Measurements from ENCODE around the gene CACTIN.

CACTIN gene

DNA sequence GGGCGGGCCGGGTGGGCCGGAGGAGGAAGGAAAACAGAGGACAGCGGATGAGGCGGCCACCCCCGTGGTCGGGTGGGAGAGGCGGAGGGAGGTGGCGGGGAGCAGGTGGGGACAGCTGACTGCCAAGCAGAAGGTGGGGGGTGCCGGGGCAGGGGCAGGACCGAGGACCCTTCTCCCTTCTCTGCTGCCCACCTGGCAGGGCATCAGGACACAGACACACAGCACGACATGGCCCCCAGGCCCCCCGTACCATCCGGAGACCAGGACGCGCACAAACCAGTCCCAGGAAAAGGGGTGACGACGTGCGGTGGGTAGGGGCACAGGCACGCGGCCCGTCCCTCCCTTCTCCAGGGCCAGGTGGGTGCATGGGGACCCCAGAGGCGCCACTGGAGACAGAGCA, 11.0 kb upstream of the CACTIN start:
- H3K36me3 ChIP-seq (ENCODE audit: control insufficient read depth, insufficient read depth, low read length): no peaks in the 10 kb centered on the region
- H3K27me3 ChIP-seq (ENCODE audit: control insufficient read depth, insufficient read depth, low read length): no peaks in the 10 kb centered on the region

DNA sequence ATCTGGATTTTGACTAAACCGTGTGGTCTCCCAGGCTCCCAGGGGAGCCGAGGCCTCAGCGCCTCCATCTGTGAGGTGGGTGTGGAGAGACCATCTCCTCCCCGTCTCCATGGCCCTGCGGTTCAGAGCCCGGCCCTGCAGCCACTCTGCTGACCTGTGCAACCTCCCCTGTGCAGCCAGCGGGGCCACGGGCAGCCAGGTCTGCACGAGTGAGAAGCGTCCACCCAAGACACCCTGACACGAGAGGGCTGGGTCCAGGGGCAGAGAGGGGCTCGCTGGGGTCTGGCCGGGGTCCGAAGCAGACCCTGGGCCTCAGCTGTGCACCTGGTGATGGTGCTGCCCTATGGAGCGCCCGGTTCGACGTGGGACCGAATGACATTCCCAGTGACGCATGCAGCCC, 10.4 kb upstream of the CACTIN start:
- H3K79me2 ChIP-seq: no peaks in the 10 kb centered on the region
- H3K9me3 ChIP-seq (ENCODE audit: control insufficient read depth, low read length): no peaks in the 10 kb centered on the region
- H3K9ac ChIP-seq: no peak overlapping the region
- no peak overlapping the region for H2AFZ ChIP-seq
- H3K27me3 ChIP-seq (ENCODE audit: control insufficient read depth, insufficient read depth, low read length): no peaks in the 10 kb centered on the region
- H3K36me3 ChIP-seq (ENCODE audit: control insufficient read depth, insufficient read depth, low read length): no peaks in the 10 kb centered on the region
- H3K4me1 ChIP-seq: no peaks in the 10 kb centered on the region
- no peak overlapping the region for H3K4me3 ChIP-seq (ENCODE audit: low read depth, low read length)
- H3K4me2 ChIP-seq (ENCODE audit: low read length): no peak overlapping the region
- H3K27ac ChIP-seq: no peak overlapping the region
- TF ChIP-seq CTCF (IDR thresholded peaks at IDR 0.05): no peak

More for the DNA sequence above, 11.0 kb upstream of the CACTIN start:
- Histone ChIP-seq H3K27ac (no peak overlapping the region), H3K4me2 (ENCODE audit: low read length) (no peak overlapping the region), H3K9me3 (ENCODE audit: control insufficient read depth, low read length) (no peaks in the 10 kb centered on the region), H3K4me1 (no peaks in the 10 kb centered on the region), H3K9ac (no peak overlapping the region), H3K4me3 (ENCODE audit: low read depth, low read length) (no peak overlapping the region), H2AFZ (no peak overlapping the region), H3K79me2 (no peaks in the 10 kb centered on the region)
- TF ChIP-seq CTCF (IDR thresholded peaks at IDR 0.05): no peak

DNA sequence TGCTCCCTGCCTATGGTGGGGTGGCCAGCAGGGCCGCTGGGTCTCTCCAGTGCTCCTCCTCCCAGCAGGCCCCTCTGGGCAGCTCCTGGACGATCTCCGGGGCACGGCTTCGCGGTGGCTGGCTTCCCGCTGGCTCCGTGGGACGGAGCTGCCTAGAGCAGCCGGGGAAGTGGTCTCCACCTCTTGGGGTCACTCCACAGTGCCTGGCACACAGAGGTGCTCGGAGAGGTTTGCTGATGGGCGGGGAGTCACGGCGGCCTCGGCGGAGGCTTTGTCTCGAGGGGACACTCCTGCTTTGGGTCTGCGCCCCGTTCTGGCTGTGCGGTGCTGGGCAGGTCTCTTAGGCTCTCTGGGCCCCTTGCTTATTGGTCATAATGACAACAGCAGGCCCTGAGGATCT, 9.9 kb upstream of the CACTIN start:
- no peak for TF ChIP-seq CTCF (IDR thresholded peaks at IDR 0.05)
- H3K36me3 ChIP-seq (ENCODE audit: control insufficient read depth, insufficient read depth, low read length): no peaks in the 10 kb centered on the region
- no peaks in the 10 kb centered on the region for H3K27me3 ChIP-seq (ENCODE audit: control insufficient read depth, insufficient read depth, low read length)
- H3K4me3 ChIP-seq (ENCODE audit: low read depth, low read length): no peak overlapping the region
- H3K9me3 ChIP-seq (ENCODE audit: control insufficient read depth, low read length): no peaks in the 10 kb centered on the region
- no peak overlapping the region for H3K27ac ChIP-seq
- no peaks in the 10 kb centered on the region for H3K79me2 ChIP-seq
- H3K4me2 ChIP-seq (ENCODE audit: low read length): no peak overlapping the region
- H3K9ac ChIP-seq: no peak overlapping the region
- H3K4me1 ChIP-seq: no peaks in the 10 kb centered on the region
- no peak overlapping the region for H2AFZ ChIP-seq

DNA sequence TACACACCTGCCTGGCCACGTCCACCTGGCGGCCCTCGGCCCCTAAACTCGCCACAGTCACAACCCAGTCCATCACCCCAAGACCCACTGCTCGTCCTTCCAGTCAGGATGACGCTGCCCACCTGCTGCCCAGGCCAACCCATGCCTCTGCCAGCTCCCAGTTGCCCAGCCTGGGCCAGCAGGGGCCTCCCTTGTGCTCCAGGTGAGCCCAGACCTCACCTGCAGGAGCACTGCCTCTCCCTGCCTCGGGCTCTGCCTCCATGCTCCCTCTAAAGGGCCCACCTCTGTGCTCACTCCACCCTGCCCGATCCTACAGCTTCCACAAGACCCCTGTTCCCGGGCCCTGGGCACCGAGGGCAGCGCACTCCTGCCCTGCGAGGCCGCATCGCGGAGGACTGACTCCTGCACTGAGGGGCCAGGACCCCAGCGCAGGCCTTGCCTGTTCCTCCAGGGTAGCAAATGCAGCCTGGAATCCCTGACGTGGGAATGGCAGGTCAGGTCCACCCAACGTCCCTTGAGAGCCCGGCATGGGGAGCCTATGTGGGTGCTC, 8.0 kb upstream of the CACTIN start:
- no peaks in the 10 kb centered on the region for H3K79me2 ChIP-seq
- no peak for TF ChIP-seq CTCF (IDR thresholded peaks at IDR 0.05)
- H3K9me3 ChIP-seq (ENCODE audit: control insufficient read depth, low read length): no peaks in the 10 kb centered on the region
- no peak overlapping the region for H3K4me2 ChIP-seq (ENCODE audit: low read length)
- H2AFZ ChIP-seq: no peak overlapping the region
- H3K27me3 ChIP-seq (ENCODE audit: control insufficient read depth, insufficient read depth, low read length): no peaks in the 10 kb centered on the region
- no peak overlapping the region for H3K27ac ChIP-seq
- H3K4me1 ChIP-seq: no peaks in the 10 kb centered on the region
- H3K4me3 ChIP-seq (ENCODE audit: low read depth, low read length): no peak overlapping the region
- H3K36me3 ChIP-seq (ENCODE audit: control insufficient read depth, insufficient read depth, low read length): no peaks in the 10 kb centered on the region
- H3K9ac ChIP-seq: no peak overlapping the region

DNA sequence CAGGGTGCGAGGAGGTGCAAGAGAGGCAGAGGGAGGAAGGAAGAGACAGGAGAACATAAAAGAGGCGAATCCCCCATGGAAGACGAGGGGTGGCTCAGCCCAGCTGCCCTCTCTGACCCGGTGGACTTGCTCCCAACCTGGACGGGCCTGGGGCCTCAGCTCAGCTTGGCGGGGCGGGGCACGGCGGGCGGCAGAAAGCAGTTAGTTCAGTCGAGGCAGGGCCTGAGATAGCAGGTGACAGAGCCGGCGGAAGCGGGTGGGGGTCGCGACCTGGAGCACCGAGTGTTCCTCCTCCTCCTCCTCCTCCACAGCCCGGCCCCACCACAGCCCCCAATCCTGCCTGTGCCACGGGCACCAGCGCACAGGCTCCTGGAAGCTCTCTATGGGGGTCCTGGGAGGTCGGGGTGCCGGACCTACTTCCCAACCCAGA, 7.0 kb upstream of the CACTIN start:
- no peaks in the 10 kb centered on the region for H3K79me2 ChIP-seq
- H3K4me1 ChIP-seq: no peaks in the 10 kb centered on the region
- no peak overlapping the region for H3K4me3 ChIP-seq (ENCODE audit: low read depth, low read length)
- TF ChIP-seq CTCF (IDR thresholded peaks at IDR 0.05): no peak
- H3K9ac ChIP-seq: no peak overlapping the region
- H3K4me2 ChIP-seq (ENCODE audit: low read length): no peak overlapping the region
- no peak overlapping the region for H2AFZ ChIP-seq
- H3K36me3 ChIP-seq (ENCODE audit: control insufficient read depth, insufficient read depth, low read length): no peaks in the 10 kb centered on the region
- H3K27me3 ChIP-seq (ENCODE audit: control insufficient read depth, insufficient read depth, low read length): no peaks in the 10 kb centered on the region
- no peak overlapping the region for H3K27ac ChIP-seq
- H3K9me3 ChIP-seq (ENCODE audit: control insufficient read depth, low read length): no peaks in the 10 kb centered on the region

All from parathyroid adenoma (tissue), 2 donors.